Measurements from ENCODE around the gene DUSP9.

- TF ChIP-seq CTCF (IDR thresholded peaks at IDR 0.05; ENCODE audit: poor library complexity, severe bottlenecking) (no peak), POLR2AphosphoS5 (IDR thresholded peaks at IDR 0.05) (no peak), MXI1 (conservative IDR thresholded peaks at IDR 0.05; ENCODE audit: poor library complexity, severe bottlenecking) (no peak), EP300 (conservative IDR thresholded peaks at IDR 0.05; ENCODE audit: poor library complexity, severe bottlenecking) (no peak), REST (IDR thresholded peaks at IDR 0.05; ENCODE audit: borderline replicate concordance) (no peak), EZH2 (IDR thresholded peaks at IDR 0.05; ENCODE audit: borderline replicate concordance, insufficient read depth, low read length, poor library complexity, severe bottlenecking) (no peak)
Observed at GRCh38 chrX:153649915-153650782, 3.1 kb downstream of the DUSP9 start.

All from neural cell (in vitro differentiated cells).